IPS-20b (cell line): ENCODE results near the gene MEGF10.
"Not testable (repeated sequence)": the region's sequence is repeated elsewhere in the genome, so short reads cannot be mapped to it uniquely, and the experiment has no call there.

Source experiments
- H3K27ac ChIP-seq: one replicate; pipeline ENCODE4 v1.5.1; 2013; ENCODE audit warnings: low read length
- H3K27me3 ChIP-seq: 2 replicates; pipeline ENCODE4 v1.6.1; 2013; ENCODE audit warnings: mild to moderate bottlenecking, low read length, inconsistent platforms; ENCODE audit not compliant: insufficient read depth
- H3K36me3 ChIP-seq: 2 replicates; pipeline ENCODE4 v1.6.1; 2013; ENCODE audit warnings: low read depth, mild to moderate bottlenecking, inconsistent platforms, low read length, moderate library complexity; ENCODE audit not compliant: insufficient read depth
- H3K4me1 ChIP-seq: 2 replicates; pipeline ENCODE4 v1.6.1; 2013; ENCODE audit warnings: mild to moderate bottlenecking, control low read depth, inconsistent platforms, low read length, moderate library complexity; ENCODE audit not compliant: insufficient read depth
- H3K4me3 ChIP-seq: 2 replicates; pipeline ENCODE4 v1.5.1; 2013; ENCODE audit warnings: mild to moderate bottlenecking, low read length, inconsistent platforms
- H3K9ac ChIP-seq: 2 replicates; pipeline ENCODE4 v1.6.1; 2013; ENCODE audit warnings: low read depth, mild to moderate bottlenecking, inconsistent platforms, low read length, moderate library complexity
- H3K9me3 ChIP-seq: 2 replicates; pipeline ENCODE4 v1.6.1; 2013; ENCODE audit warnings: mild to moderate bottlenecking, low read depth, low read length, inconsistent platforms; ENCODE audit not compliant: insufficient read depth

MEGF10 gene

GRCh38 chr5:127290019-127290945, at the start of gene MEGF10:
MEGF10 (plus strand) TSS chr5:127290796; CDS start chr5:127331309, 40,513 bp downstream.
- peaks cover 10% of the 10 kb centered on the region for H3K9me3 ChIP-seq
- H3K36me3 ChIP-seq = no peaks in the 10 kb centered on the region
- H3K4me3 ChIP-seq = peak within 1 kb of the TSS; percentile 95
- peak within 1 kb of the TSS; percentile 63 for H3K27ac ChIP-seq
- peaks cover 17% of the 10 kb centered on the region; the same call in 1 of the 2 replicates for H3K27me3 ChIP-seq
- H3K4me1 ChIP-seq = peaks cover 26% of the 10 kb centered on the region
- H3K9ac ChIP-seq = peak within 1 kb of the TSS; percentile 92

- Histone ChIP-seq H3K9me3 (peaks cover 4% of the 10 kb centered on the region; the same call in 1 of the 2 replicates), H3K27me3 (no peaks in the 10 kb centered on the region), H3K9ac (no peak overlapping the region), H3K4me1 (no peaks in the 10 kb centered on the region; the same call in 1 of the 2 replicates), H3K36me3 (no peaks in the 10 kb centered on the region), H3K27ac (no peak overlapping the region), H3K4me3 (no peak overlapping the region)
Observed at GRCh38 chr5:127243011-127243410, 47.6 kb upstream of the MEGF10 start.

- Histone ChIP-seq H3K27ac (no peak overlapping the region), H3K36me3 (no peaks in the 10 kb centered on the region), H3K4me3 (no peak overlapping the region), H3K9ac (no peak overlapping the region), H3K27me3 (no peaks in the 10 kb centered on the region), H3K4me1 (peaks cover 7% of the 10 kb centered on the region; the same call in 1 of the 2 replicates), H3K9me3 (peaks cover 15% of the 10 kb centered on the region; the same call in 1 of the 2 replicates)
Observed at GRCh38 chr5:127254729-127255284, 35.8 kb upstream of the MEGF10 start.

GRCh38 chr5:127256886-127257597, 33.6 kb upstream of the MEGF10 start:
- Histone ChIP-seq H3K27ac (peak overlapping the region; percentile 72), H3K9ac (peak overlapping the region; percentile 34; the same call in 1 of the 2 replicates)

GRCh38 chr5:127260686-127261085, 29.9 kb upstream of the MEGF10 start:
- no peaks in the 10 kb centered on the region for H3K27me3 ChIP-seq
- H3K9ac ChIP-seq = no peak overlapping the region
- H3K9me3 ChIP-seq = peaks cover under 1% of the 10 kb centered on the region; the same call in 1 of the 2 replicates
- no peak overlapping the region for H3K4me3 ChIP-seq
- peaks cover 7% of the 10 kb centered on the region; the same call in 1 of the 2 replicates for H3K4me1 ChIP-seq
- no peak overlapping the region for H3K27ac ChIP-seq
- no peaks in the 10 kb centered on the region for H3K36me3 ChIP-seq

More at GRCh38 chr5:127256886-127257597, 33.6 kb upstream of the MEGF10 start:
- Histone ChIP-seq H3K36me3 (no peaks in the 10 kb centered on the region), H3K4me3 (peak overlapping the region; percentile 33; the same call in 1 of the 2 replicates), H3K27me3 (no peaks in the 10 kb centered on the region), H3K4me1 (peaks cover 7% of the 10 kb centered on the region; the same call in 1 of the 2 replicates), H3K9me3 (peaks cover 15% of the 10 kb centered on the region; the same call in 1 of the 2 replicates)

GRCh38 chr5:127265473-127265872, 25.1 kb upstream of the MEGF10 start:
- H3K27ac ChIP-seq, H3K27me3 ChIP-seq, H3K9me3 ChIP-seq, H3K36me3 ChIP-seq, H3K9ac ChIP-seq, H3K4me3 ChIP-seq, H3K4me1 ChIP-seq: not testable (repeated sequence)

GRCh38 chr5:127268342-127268741, 22.3 kb upstream of the MEGF10 start:
- H3K4me1 ChIP-seq, H3K9ac ChIP-seq, H3K9me3 ChIP-seq, H3K27ac ChIP-seq, H3K27me3 ChIP-seq, H3K4me3 ChIP-seq, H3K36me3 ChIP-seq: not testable (repeated sequence)

GRCh38 chr5:127270713-127271112, 19.9 kb upstream of the MEGF10 start:
- not testable (repeated sequence) for H3K27ac ChIP-seq, H3K4me1 ChIP-seq, H3K27me3 ChIP-seq, H3K4me3 ChIP-seq, H3K36me3 ChIP-seq, H3K9ac ChIP-seq, H3K9me3 ChIP-seq

- Histone ChIP-seq H3K9ac (no peak overlapping the region), H3K4me3 (no peak overlapping the region), H3K27me3 (no peaks in the 10 kb centered on the region), H3K4me1 (no peaks in the 10 kb centered on the region), H3K36me3 (no peaks in the 10 kb centered on the region), H3K9me3 (peaks cover 2% of the 10 kb centered on the region), H3K27ac (no peak overlapping the region)
Observed at GRCh38 chr5:127275641-127276193, 14.9 kb upstream of the MEGF10 start.

- Histone ChIP-seq H3K9me3 (no peaks in the 10 kb centered on the region), H3K4me3 (no peak overlapping the region), H3K4me1 (no peaks in the 10 kb centered on the region), H3K9ac (no peak overlapping the region), H3K27ac (no peak overlapping the region), H3K36me3 (no peaks in the 10 kb centered on the region), H3K27me3 (no peaks in the 10 kb centered on the region)
Observed at GRCh38 chr5:127280491-127281220, 9.9 kb upstream of the MEGF10 start.

- H3K36me3 ChIP-seq = no peaks in the 10 kb centered on the region
- no peak overlapping the region for H3K4me3 ChIP-seq
- H3K9me3 ChIP-seq = no peaks in the 10 kb centered on the region
- H3K27me3 ChIP-seq = no peaks in the 10 kb centered on the region
- no peak overlapping the region for H3K27ac ChIP-seq
- no peaks in the 10 kb centered on the region for H3K4me1 ChIP-seq
- H3K9ac ChIP-seq = no peak overlapping the region
Observed at GRCh38 chr5:127281609-127282008, 9.0 kb upstream of the MEGF10 start.
